Middle frontal gyrus (tissue), 1 donor: ENCODE results near the gene CD79B.
"Not testable (repeated sequence)": the region's sequence is repeated elsewhere in the genome, so short reads cannot be mapped to it uniquely, and the experiment has no call there.

Source experiments
- DNase-seq: peaks from one replicate; pipeline ENCODE4 v3.0.0-alpha.2; 2015; ENCODE audit warnings: low spot score; ENCODE audit errors: extremely low spot score

CD79B gene

GRCh38 chr17:63933598-63933997 lies 1.5 kb upstream of the CD79B start:
- no peak for DNase-seq

- no peak for DNase-seq
Measured at GRCh38 chr17:63932721-63933120, 590 bp upstream of the CD79B start.

DNA sequence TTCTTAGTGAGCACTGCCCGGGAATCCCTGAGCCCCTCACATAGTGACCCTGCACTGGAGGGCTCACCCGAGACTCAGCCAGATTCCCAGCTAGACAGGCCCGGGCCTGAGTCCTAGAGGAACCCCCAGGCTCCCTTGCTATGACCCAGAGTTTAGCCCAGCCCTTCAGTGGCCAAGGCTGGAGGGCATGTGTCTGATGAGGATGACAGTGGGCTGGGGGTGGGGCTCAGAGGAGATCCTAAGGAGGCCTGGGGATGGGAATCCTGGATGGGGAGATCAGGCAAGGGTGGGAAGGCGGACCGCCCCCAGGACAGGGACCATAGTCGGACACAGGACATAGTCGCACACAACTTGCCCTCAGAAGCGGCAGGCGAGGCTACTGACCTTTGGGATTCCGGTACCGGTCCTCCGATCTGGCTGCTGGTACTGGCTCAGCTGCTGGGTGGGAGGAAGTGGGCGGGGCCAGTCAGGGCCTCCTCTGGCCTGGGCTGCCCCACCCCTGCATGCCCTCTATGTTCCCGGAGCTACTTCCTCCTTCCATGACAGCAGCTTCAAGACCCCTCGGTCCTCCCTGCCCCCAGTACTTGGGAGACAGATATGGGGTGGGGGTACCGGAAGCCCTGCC lies 1.1 kb downstream of the CD79B start:
- DNase-seq: no peak

DNA sequence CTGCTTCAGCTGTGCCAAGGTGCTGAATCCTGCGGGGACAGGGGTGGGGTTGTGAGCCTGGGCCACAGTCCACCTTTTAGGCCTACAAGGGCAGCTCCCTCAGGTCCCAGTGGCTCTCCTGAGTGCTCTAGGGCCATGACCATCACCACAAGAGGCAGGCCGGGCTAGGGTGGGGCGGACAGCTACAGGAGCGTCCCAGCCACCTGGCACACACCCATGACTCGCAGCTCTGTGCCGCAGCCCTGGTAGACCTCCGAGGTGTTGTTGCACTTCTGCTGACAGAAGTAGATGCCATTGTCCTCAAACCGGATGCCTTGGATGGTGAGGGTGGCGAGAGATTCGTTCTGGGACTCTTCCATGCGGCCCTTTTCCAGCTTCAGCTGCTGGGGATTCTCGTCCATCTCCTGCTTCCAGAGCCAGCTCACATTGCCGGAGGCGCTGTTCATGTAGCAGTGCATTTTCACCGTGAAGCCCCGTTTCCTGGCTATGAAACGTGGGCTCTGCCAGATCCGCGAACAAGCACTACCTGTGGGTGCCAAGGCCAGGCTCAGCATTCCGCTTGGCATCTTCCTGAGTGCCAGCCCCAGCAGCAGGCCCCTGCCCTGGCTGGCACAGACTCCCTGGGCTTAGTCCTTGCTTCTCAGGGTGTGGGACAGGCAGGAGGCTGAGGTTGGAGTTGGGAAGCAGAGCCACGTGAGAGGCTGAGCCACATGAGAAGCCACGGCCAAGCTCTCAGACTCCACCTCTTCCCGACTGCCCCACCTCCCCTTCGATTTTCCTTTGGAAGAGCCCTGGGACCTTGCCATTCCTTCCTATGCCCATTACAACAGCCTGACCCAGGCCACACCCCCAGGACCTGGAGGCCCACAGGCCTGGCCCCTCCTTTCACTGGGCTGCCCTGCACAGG lies 2.0 kb downstream of the CD79B start:
- no peak for DNase-seq

- DNase-seq: no peak
Measured at GRCh38 chr17:63928966-63929695, 3.0 kb downstream of the CD79B start.

DNA sequence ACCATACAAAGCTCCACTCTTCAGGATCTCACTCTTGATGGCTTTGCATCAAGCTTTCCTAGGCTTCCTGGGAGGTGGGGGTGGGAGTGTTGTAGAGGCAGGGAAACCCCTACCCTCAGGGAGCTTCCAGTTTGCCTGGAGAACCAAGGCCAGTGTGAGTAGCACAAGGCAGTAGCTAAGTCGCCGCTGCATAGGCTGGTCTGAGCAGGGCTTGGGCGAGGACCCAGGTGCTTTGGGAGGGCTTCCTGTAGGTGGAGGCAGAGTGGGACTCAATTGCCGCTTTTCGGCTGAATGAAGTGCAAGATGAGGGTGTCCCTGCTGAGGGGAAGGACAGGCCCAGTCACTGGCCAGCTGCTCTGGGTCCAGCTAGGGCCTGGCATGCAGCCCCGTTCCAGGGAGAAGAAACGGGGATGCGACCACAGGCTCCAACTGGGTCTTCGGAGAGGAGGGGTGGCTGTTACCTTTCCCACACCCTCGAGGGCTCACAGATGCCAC lies 3.9 kb downstream of the CD79B start:
- no peak for DNase-seq

DNA sequence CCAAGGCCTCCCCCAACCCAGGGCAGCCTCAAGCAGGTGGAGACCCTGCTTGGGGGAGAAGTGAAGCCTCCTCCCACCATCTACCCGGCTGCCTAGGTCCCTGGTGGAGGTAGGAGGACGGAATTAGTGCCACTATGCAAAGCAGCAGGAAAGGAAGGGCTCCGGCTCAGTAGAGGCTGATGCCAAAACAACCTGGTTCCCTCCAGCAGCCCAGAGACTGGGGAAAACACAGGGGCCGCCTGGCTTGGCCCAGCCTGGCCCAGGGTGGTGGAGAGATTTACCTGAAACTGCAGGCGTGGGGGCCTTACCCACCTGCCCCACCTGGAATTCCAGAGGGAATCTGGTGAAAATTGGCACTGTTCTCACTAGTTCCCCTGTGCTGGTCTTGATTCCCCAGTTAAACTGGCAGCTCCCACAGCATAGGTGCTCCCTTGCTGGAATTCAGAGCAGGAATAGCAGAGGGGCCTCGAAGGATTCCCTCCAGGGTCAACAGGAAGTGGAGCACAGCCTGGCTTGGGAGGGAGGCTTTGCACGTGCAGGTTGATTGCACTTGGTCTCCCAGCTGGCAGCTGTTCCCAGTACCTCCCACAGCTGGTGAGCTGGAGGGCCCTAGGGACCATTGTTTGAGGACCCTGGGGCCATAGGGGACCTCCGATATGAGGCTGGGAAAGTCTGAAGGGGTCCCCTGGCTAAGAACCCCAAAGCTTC lies 4.5 kb downstream of the CD79B start:
- DNase-seq: no peak

- no peak for DNase-seq
Measured at GRCh38 chr17:63926164-63926563, 6.0 kb downstream of the CD79B start.

DNA sequence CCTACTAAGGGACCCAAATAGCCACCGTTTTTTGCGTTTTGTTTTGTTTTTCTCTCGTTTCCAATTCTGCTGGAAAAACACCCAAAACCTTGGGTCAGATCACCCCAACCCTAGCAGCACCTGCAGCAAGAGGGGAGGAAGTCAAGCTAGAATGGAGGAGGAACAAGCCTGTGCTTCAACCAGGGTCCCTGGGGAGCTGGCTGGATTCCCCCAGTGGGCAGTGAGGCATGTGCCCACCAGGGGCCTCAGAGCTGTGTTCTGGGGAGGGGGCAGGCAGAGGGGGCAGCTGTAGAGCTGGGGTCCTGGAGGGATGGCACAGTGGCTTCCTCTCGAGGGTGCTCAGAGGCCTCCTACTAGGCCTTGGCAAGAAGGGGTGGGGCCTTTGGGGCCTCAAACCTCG lies 6.5 kb downstream of the CD79B start:
- DNase-seq: no peak

DNA sequence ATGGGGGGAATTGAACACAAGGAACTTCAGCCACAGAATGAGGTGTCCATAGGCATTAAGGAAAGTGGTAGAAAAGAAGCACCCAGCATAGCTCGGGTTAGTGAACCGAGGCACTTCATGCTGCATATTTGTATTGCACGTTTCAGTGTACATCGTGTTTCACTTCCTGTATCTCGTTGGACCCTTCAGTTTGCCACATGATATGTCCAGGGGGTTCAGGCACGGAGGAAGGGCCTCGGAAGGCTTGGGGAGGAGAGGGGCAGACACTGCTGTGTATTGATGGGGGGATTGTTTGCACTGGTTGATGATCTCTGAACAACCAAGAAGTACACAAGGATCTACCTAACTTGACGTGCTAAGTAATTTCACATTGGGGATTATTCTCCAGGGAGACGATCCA lies 9.7 kb downstream of the CD79B start:
- DNase-seq: not testable (repeated sequence)

DNA sequence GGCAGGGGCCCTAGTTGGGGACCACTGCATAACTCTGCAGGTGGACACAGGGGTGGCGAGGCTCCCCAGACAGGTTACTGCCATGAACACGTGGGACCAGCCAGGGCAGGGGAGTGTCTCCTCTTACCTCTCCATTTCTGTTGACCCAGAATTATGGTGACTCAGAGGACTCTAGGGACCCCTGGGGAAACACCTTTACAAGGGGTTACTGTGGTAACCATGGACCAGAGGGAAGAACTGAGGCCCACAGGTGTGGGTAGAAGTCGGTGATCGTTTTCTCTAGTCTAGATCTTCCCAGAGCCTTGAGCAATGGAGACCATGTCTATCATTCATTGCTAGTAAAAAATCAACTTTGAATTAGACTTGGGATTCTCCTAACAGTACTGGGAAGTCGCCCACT lies 11.4 kb downstream of the CD79B start:
- DNase-seq: not testable (repeated sequence)

- not testable (repeated sequence) for DNase-seq
Measured at GRCh38 chr17:63920050-63920449, 12.1 kb downstream of the CD79B start.

DNA sequence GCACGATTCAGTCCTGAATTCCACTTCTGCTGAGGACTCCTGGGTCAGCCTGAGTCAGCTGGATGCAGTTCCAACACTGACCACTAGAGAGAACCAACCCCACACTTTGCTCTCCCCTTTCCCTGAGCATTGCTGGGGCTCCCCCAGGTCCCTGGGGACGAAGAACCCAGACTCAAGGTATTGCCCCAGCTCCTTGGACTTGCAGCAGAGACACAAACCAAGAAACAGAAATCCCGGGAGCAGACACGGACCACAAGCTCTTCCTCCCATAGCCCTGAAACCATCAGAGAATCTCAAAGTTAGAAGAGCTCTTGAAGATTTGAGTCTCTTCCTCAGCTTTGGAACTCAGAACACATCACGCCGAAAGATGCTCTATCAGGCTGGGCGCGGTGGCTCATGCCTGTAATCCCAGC lies 12.8 kb downstream of the CD79B start:
- peak; percentile 9 for DNase-seq

DNA sequence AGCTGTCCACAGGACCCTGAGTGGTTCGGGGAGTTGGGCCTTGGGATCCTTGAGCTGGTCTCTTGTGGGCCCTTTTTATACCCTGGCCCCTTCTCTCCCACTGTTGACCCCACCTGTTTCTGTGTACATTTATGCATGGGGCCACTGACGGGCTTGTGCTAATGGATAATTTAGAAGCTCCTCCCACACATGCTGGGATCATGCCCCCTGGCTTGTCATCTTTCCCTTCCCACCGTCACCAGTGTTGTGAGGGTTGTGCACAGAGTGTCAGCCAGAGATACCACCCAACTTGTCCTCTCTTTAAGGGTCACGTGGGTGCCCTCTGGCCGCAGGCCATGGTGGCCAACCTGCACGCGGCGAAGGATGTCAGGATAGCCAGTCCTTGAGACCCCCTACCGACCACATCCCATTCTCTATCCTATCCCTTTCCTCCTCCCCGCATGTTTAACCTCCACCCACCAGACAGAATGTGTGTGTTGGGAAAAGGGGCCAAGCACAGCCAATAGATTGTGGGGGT lies 13.3 kb downstream of the CD79B start, which contains the start of gene GH1:
Gene GH1 (minus strand): TSS at position 51 of the 517 bp plus-strand sequence. CDS start 63 bp downstream, outside the sequence.
- DNase-seq: not testable (repeated sequence)

- no peak for DNase-seq
Measured at GRCh38 chr17:63918305-63918704, 13.8 kb downstream of the CD79B start.

GRCh38 chr17:63917646-63918045 lies 14.5 kb downstream of the CD79B start:
- DNase-seq: no peak

DNA sequence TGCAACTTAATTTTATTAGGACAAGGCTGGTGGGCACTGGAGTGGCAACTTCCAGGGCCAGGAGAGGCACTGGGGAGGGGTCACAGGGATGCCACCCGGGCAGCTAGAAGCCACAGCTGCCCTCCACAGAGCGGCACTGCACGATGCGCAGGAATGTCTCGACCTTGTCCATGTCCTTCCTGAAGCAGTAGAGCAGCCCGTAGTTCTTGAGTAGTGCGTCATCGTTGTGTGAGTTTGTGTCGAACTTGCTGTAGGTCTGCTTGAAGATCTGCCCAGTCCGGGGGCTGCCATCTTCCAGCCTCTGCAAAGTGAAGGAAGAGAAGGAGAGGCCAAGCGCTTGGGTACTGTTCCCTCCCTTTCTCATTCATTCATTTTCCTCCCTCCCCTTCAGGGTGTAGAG lies 14.9 kb downstream of the CD79B start:
- DNase-seq: not testable (repeated sequence)

DNA sequence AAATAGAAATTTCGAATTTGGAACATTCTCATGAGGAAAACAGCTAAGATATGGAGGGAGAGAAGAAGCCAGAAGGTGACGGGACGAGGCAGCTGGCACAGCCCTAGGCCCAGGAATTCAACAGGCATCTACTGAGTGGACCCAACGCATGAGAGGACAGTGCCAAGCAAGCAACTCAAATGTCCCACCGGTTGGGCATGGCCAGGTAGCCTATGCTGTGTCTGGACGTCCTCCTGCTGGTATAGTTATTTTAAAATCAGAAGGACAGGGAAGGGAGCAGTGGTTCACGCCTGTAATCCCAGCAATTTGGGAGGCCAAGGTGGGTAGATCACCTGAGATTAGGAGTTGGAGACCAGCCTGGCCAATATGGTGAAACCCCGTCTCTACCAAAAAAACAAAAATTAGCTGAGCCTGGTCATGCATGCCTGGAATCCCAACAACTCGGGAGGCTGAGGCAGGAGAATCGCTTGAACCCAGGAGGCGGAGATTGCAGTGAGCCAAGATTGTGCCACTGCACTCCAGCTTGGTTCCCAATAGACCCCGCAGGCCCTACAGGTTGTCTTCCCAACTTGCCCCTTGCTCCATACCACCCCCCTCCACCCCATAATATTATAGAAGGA lies 15.5 kb downstream of the CD79B start:
- DNase-seq: no peak

GRCh38 chr17:63915753-63916152 lies 16.4 kb downstream of the CD79B start:
- DNase-seq: not testable (repeated sequence)

- DNase-seq: no peak
Measured at GRCh38 chr17:63914471-63914870, 17.7 kb downstream of the CD79B start.
